Loucy (cell line): ENCODE data around the gene WWC1.
"Not testable (repeated sequence)": the region's sequence is repeated elsewhere in the genome, so short reads cannot be mapped to it uniquely, and the experiment has no call there.

Source experiments
- H2AFZ ChIP-seq: fragments of 200-600 bp; sonication (generic); 2 replicates; pipeline ENCODE4 v1.6.0; 2016; ENCODE audit warnings: antibody characterized with exemption, mild to moderate bottlenecking, low read length, moderate library complexity
- H3F3A ChIP-seq: fragments of 200-600 bp; 2 replicates; pipeline ENCODE4 v1.6.0; 2016; ENCODE audit warnings: antibody characterized with exemption, low read depth, mild to moderate bottlenecking
- H3K27me3 ChIP-seq: fragments of 200-600 bp; sonication (generic); 2 replicates; pipeline ENCODE4 v1.6.1; 2014; ENCODE audit warnings: low read length, mild to moderate bottlenecking; ENCODE audit not compliant: insufficient read depth, poor library complexity, severe bottlenecking
- H3K36me3 ChIP-seq: fragments of 200-600 bp; sonication (generic); 2 replicates; pipeline ENCODE4 v1.6.1; 2016; ENCODE audit warnings: low read length; ENCODE audit not compliant: insufficient read depth
- H3K4me1 ChIP-seq: fragments of 200-600 bp; sonication (generic); 2 replicates; pipeline ENCODE4 v1.5.1; 2014; ENCODE audit warnings: low read length, mild to moderate bottlenecking; ENCODE audit not compliant: insufficient read depth, poor library complexity, severe bottlenecking
- H3K4me2 ChIP-seq: fragments of 200-600 bp; sonication (generic); 2 replicates; pipeline ENCODE4 v1.6.0; 2014; ENCODE audit warnings: antibody characterized with exemption, low read length, low read depth, mild to moderate bottlenecking; ENCODE audit not compliant: poor library complexity, severe bottlenecking
- H3K4me3 ChIP-seq: fragments of 200-600 bp; sonication (generic); 2 replicates; pipeline ENCODE4 v1.5.1; 2014; ENCODE audit warnings: low read length, mild to moderate bottlenecking, mixed read lengths; ENCODE audit not compliant: poor library complexity, severe bottlenecking
- H3K79me2 ChIP-seq: fragments of 200-600 bp; sonication (generic); 2 replicates; pipeline ENCODE4 v1.6.1; 2014; ENCODE audit warnings: low read length; ENCODE audit not compliant: insufficient read depth
- H3K9ac ChIP-seq: fragments of 200-600 bp; sonication (generic); 2 replicates; pipeline ENCODE4 v1.6.0; 2014; ENCODE audit warnings: mild to moderate bottlenecking, low read depth, low read length, moderate library complexity; ENCODE audit not compliant: poor library complexity, severe bottlenecking
- H3K9me2 ChIP-seq: fragments of 200-600 bp; sonication (generic); replicated peaks from 2 replicates; pipeline ENCODE4 v1.6.1; 2016; ENCODE audit warnings: low read depth, low read length, mixed read lengths
- H3K9me3 ChIP-seq: fragments of 200-600 bp; sonication (generic); 2 replicates; pipeline ENCODE4 v1.6.1; 2014; ENCODE audit warnings: mild to moderate bottlenecking, antibody characterized with exemption, low read length, low read depth; ENCODE audit not compliant: insufficient read depth
- H4K20me1 ChIP-seq: fragments of 200-600 bp; sonication (generic); 2 replicates; pipeline ENCODE4 v1.6.0; 2014; ENCODE audit warnings: antibody characterized with exemption, low read length, mild to moderate bottlenecking; ENCODE audit not compliant: insufficient read depth, poor library complexity, severe bottlenecking
- CTCF ChIP-seq: fragments of 200-600 bp; sonication (generic); conservative IDR thresholded peaks from 2 replicates; pipeline ENCODE4 v1.5.1; 2014; ENCODE audit warnings: mild to moderate bottlenecking, antibody characterized with exemption, low read length
- EZH2phosphoT487 ChIP-seq: fragments of 200-600 bp; IDR thresholded peaks from 2 replicates; pipeline ENCODE4 v1.6.1; 2018; ENCODE audit warnings: antibody characterized with exemption, mild to moderate bottlenecking, moderate library complexity, borderline replicate concordance

WWC1 gene

GRCh38 chr5:168307925-168308584 lies 16.6 kb downstream of the WWC1 start:
- H3K9ac ChIP-seq = no peak overlapping the region
- H2AFZ ChIP-seq = no peak overlapping the region
- H3K4me3 ChIP-seq = no peak overlapping the region
- no peaks in the 10 kb centered on the region for H3K27me3 ChIP-seq
- H3F3A ChIP-seq = no peaks in the 10 kb centered on the region
- no peaks in the 10 kb centered on the region for H3K9me3 ChIP-seq
- H4K20me1 ChIP-seq = no peaks in the 10 kb centered on the region
- H3K79me2 ChIP-seq = no peaks in the 10 kb centered on the region
- TF ChIP-seq EZH2phosphoT487 (no peak), CTCF (no peak)
- no peaks in the 10 kb centered on the region for H3K9me2 ChIP-seq
- H3K36me3 ChIP-seq = no peaks in the 10 kb centered on the region
- no peak overlapping the region for H3K4me2 ChIP-seq
- H3K4me1 ChIP-seq = no peaks in the 10 kb centered on the region

GRCh38 chr5:168308976-168309598 lies 17.6 kb downstream of the WWC1 start:
- Histone ChIP-seq H3K9me3 (no peaks in the 10 kb centered on the region), H3K9ac (no peak overlapping the region), H3K4me2 (no peak overlapping the region), H3K27me3 (no peaks in the 10 kb centered on the region), H3K4me1 (no peaks in the 10 kb centered on the region), H4K20me1 (no peaks in the 10 kb centered on the region), H3K9me2 (no peaks in the 10 kb centered on the region), H2AFZ (no peak overlapping the region), H3F3A (no peaks in the 10 kb centered on the region), H3K79me2 (no peaks in the 10 kb centered on the region), H3K36me3 (no peaks in the 10 kb centered on the region), H3K4me3 (no peak overlapping the region)
- no peak for TF ChIP-seq CTCF

- H3K4me1 ChIP-seq, H3K27me3 ChIP-seq, H3F3A ChIP-seq, H3K4me2 ChIP-seq, H3K79me2 ChIP-seq, H2AFZ ChIP-seq, H3K9ac ChIP-seq, H3K4me3 ChIP-seq, H3K9me2 ChIP-seq, H4K20me1 ChIP-seq, H3K9me3 ChIP-seq, H3K36me3 ChIP-seq: not testable (repeated sequence)
These were observed 19.1 kb downstream of the WWC1 start for GRCh38 chr5:168310541-168310940.

- no peaks in the 10 kb centered on the region for H3K4me1 ChIP-seq
- H3K9me2 ChIP-seq = no peaks in the 10 kb centered on the region
- H3F3A ChIP-seq = no peaks in the 10 kb centered on the region
- no peak overlapping the region for H3K4me3 ChIP-seq
- no peak overlapping the region for H2AFZ ChIP-seq
- no peaks in the 10 kb centered on the region for H3K27me3 ChIP-seq
- H4K20me1 ChIP-seq = no peaks in the 10 kb centered on the region
- no peak overlapping the region for H3K4me2 ChIP-seq
- TF ChIP-seq EZH2phosphoT487 = no peak
- TF ChIP-seq CTCF = no peak
- no peaks in the 10 kb centered on the region for H3K79me2 ChIP-seq
- H3K36me3 ChIP-seq = no peaks in the 10 kb centered on the region
- H3K9ac ChIP-seq = no peak overlapping the region
- no peaks in the 10 kb centered on the region for H3K9me3 ChIP-seq
These were observed 19.7 kb downstream of the WWC1 start for GRCh38 chr5:168311061-168311566.
